Endodermal cell (in vitro differentiated cells): ENCODE results near the gene BRME1. TPM values are rescaled to one million over a fixed set of nuclear protein-coding genes. Genes with fewer than 3 reads are reported as not detected.
A peak's percentile ranks its signal among the peaks of the same experiment; 100 is the strongest.

Experiments
- DNase-seq: peaks from one replicate; pipeline ENCODE4 v3.0.0-alpha.2; 2017
- H3K27ac ChIP-seq: 2 replicates; pipeline ENCODE4 v1.5.1; 2013; ENCODE audit warnings: mild to moderate bottlenecking, low read depth, low read length, moderate library complexity
- H3K27me3 ChIP-seq: 2 replicates; pipeline ENCODE4 v1.6.1; 2013; ENCODE audit warnings: mild to moderate bottlenecking, low read length, moderate library complexity; ENCODE audit not compliant: insufficient read depth, control insufficient read depth, poor library complexity, severe bottlenecking
- H3K36me3 ChIP-seq: 2 replicates; pipeline ENCODE4 v1.7.0; 2013; ENCODE audit warnings: mild to moderate bottlenecking, low read length, moderate library complexity; ENCODE audit not compliant: control insufficient read depth, insufficient read depth
- H3K4me1 ChIP-seq: one replicate; pipeline ENCODE4 v1.7.0; 2013; ENCODE audit warnings: low read length; ENCODE audit not compliant: control insufficient read depth, insufficient read depth
- H3K4me3 ChIP-seq: 2 replicates; pipeline ENCODE4 v1.5.1; 2013; ENCODE audit warnings: mild to moderate bottlenecking, low read length, moderate library complexity
- H3K9ac ChIP-seq: 2 replicates; pipeline ENCODE4 v1.6.1; 2013; ENCODE audit warnings: mild to moderate bottlenecking, low read length, moderate library complexity; ENCODE audit not compliant: poor library complexity, severe bottlenecking; ENCODE audit errors: extremely low read depth
- H3K9me3 ChIP-seq: 2 replicates; pipeline ENCODE4 v1.6.1; 2013; ENCODE audit warnings: mild to moderate bottlenecking, low read length, moderate library complexity; ENCODE audit not compliant: control insufficient read depth
- H3K27ac Mint-ChIP-seq: 2 replicates; pipeline ENCODE4 v1.8.0; 2020; ENCODE audit warnings: mixed read lengths
- H3K27me3 Mint-ChIP-seq: 2 replicates; pipeline ENCODE4 v1.8.0; 2021; ENCODE audit warnings: mild to moderate bottlenecking, mixed read lengths; ENCODE audit not compliant: insufficient read depth
- H3K36me3 Mint-ChIP-seq: 2 replicates; pipeline ENCODE4 v1.8.0; 2020; ENCODE audit warnings: low read depth, mixed read lengths
- H3K4me1 Mint-ChIP-seq: 2 replicates; pipeline ENCODE4 v1.8.0; 2020; ENCODE audit warnings: mixed read lengths
- H3K4me3 Mint-ChIP-seq: 2 replicates; pipeline ENCODE4 v1.8.0; 2020; ENCODE audit warnings: mild to moderate bottlenecking, moderate library complexity, mixed read lengths
- H3K9me3 Mint-ChIP-seq: 2 replicates; pipeline ENCODE4 v1.8.0; 2020; ENCODE audit warnings: mild to moderate bottlenecking, mixed read lengths
- CTCF ChIP-seq: fragments of 200-600 bp; sonication (generic); conservative IDR thresholded peaks from 2 replicates; pipeline ENCODE4 v1.5.0; 2021; ENCODE audit warnings: antibody characterized with exemption, mild to moderate bottlenecking
- WGBS, 2 experiments: methylation state at CpG; one replicate each; pipeline versions ENCODE4 v1.1.5 to v1.1.7; 2013; ENCODE audit warnings: missing lambda C conversion rate in 2 of 2, mixed read lengths in 1 of 2; ENCODE audit not compliant: insufficient coverage in 1 of 2, insufficient read length in 1 of 2; 5-methylcytosine and 5-hydroxymethylcytosine counted together
- total RNA-seq, 2 donors: library from RNA; stranded (reverse); fragmentation: NEBNext Ultra II Directional in 1 of 2; extraction: Animal tissue kit (Norgen Biotek cat#: 25700) in 1 of 2; gene quantifications; 2 replicates in 1 of 2; 3 replicates in 1 of 2; pipeline ENCODE4 v1.2.1, GENCODE V29; 2021

Gene BRME1
- total RNA-seq, 2 donors from 2014 or later, result 4.4 to 7.4 TPM

DNA sequence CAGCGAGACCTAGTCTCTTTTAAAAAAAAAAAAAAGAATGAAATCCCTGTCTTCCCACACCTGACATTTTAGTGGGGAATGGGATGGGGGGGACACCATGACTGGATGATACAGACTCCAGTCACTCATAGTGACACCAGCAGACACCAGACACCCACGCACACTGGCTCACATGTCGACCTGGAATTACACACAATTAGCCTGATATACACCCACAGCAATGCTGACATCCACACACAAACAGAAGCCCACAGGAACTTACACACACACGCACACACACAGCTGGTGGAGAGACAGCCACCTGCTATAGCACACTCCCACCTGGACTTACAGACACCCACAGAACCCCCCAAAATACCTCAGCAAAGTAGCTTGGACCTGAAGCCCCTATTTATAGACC is 37.3 kb downstream of the BRME1 start:
- H3K9me3 Mint-ChIP-seq, result no peaks in the 10 kb centered on the region
- no peaks in the 10 kb centered on the region for H3K36me3 Mint-ChIP-seq
- peaks cover 5% of the 10 kb centered on the region for H3K4me1 Mint-ChIP-seq
- Histone ChIP-seq H3K4me1 (no peaks in the 10 kb centered on the region), H3K27ac (no peak overlapping the region), H3K9me3 (no peaks in the 10 kb centered on the region), H3K27me3 (peaks cover 58% of the 10 kb centered on the region), H3K36me3 (no peaks in the 10 kb centered on the region), H3K4me3 (no peak overlapping the region), H3K9ac (no peak overlapping the region)
- peaks cover 77% of the 10 kb centered on the region for H3K27me3 Mint-ChIP-seq
- H3K4me3 Mint-ChIP-seq, result no peak overlapping the region
- no peak for TF ChIP-seq CTCF
- WGBS, 2 experiments, result 81% methylated on average over 3 of the region's 4 CpGs; no CpG with 5 or more reads in 1 of the 2 experiments
- no peak for DNase-seq
- H3K27ac Mint-ChIP-seq, result no peak overlapping the region

GRCh38 chr19:13866463-13867046 is 39.4 kb downstream of the BRME1 start:
- no peak overlapping the region for H3K9ac ChIP-seq
- no peaks in the 10 kb centered on the region for H3K36me3 Mint-ChIP-seq
- H3K4me3 Mint-ChIP-seq, result peak overlapping the region; percentile 48
- H3K27me3 Mint-ChIP-seq, result peaks cover 66% of the 10 kb centered on the region
- H3K27me3 ChIP-seq, result peaks cover 49% of the 10 kb centered on the region
- no peak for TF ChIP-seq CTCF
- peak overlapping the region; percentile 40 for H3K4me3 ChIP-seq
- DNase-seq, result no peak
- H3K9me3 ChIP-seq, result no peaks in the 10 kb centered on the region
- H3K36me3 ChIP-seq, result no peaks in the 10 kb centered on the region
- no peaks in the 10 kb centered on the region for H3K4me1 ChIP-seq
- peaks cover 9% of the 10 kb centered on the region for H3K4me1 Mint-ChIP-seq
- whole genome bisulfite sequencing, 2 experiments, result 80 to 83% methylated on average over 11 to 15 of the region's 15 CpGs
- no peak overlapping the region for H3K27ac ChIP-seq
- no peaks in the 10 kb centered on the region for H3K9me3 Mint-ChIP-seq
- no peak overlapping the region for H3K27ac Mint-ChIP-seq

- H3K36me3 ChIP-seq, result no peaks in the 10 kb centered on the region
- H3K9ac ChIP-seq, result no peak overlapping the region
- TF ChIP-seq CTCF, result peak; percentile 24
- 5 to 18% methylated on average over 13 to 82 of the region's 82 CpGs for WGBS, 2 experiments
- peaks cover 49% of the 10 kb centered on the region for H3K27me3 ChIP-seq
- peaks cover 10% of the 10 kb centered on the region for H3K4me1 Mint-ChIP-seq
- DNase-seq, result no peak
- peak overlapping the region; percentile 48 for H3K4me3 Mint-ChIP-seq
- no peaks in the 10 kb centered on the region for H3K36me3 Mint-ChIP-seq
- H3K27ac Mint-ChIP-seq, result no peak overlapping the region
- H3K27me3 Mint-ChIP-seq, result peaks cover 58% of the 10 kb centered on the region
- H3K4me3 ChIP-seq, result peak overlapping the region; percentile 40
- no peaks in the 10 kb centered on the region for H3K9me3 Mint-ChIP-seq
- peak overlapping the region; percentile 44 for H3K27ac ChIP-seq
- no peaks in the 10 kb centered on the region for H3K4me1 ChIP-seq
- no peaks in the 10 kb centered on the region for H3K9me3 ChIP-seq
Measured at GRCh38 chr19:13865571-13866462, 40.1 kb downstream of the BRME1 start.
